ENCODE measurements around the gene SLC23A3.

The SLC23A3 gene

GRCh38 chr2:219129589-219129988, 40.2 kb downstream of the SLC23A3 start:
- H3K27ac ChIP-seq = no peak overlapping the region
- TF ChIP-seq CTCF (IDR thresholded peaks at IDR 0.05) (no peak), ZFX (IDR thresholded peaks at IDR 0.05; ENCODE audit: borderline replicate concordance) (no peak)

- no peak overlapping the region for H3K27ac ChIP-seq
- no peak for TF ChIP-seq CTCF (IDR thresholded peaks at IDR 0.05)
- TF ChIP-seq ZFX (IDR thresholded peaks at IDR 0.05; ENCODE audit: borderline replicate concordance) = no peak
Observed at GRCh38 chr2:219128396-219128795, 41.4 kb downstream of the SLC23A3 start.

DNA sequence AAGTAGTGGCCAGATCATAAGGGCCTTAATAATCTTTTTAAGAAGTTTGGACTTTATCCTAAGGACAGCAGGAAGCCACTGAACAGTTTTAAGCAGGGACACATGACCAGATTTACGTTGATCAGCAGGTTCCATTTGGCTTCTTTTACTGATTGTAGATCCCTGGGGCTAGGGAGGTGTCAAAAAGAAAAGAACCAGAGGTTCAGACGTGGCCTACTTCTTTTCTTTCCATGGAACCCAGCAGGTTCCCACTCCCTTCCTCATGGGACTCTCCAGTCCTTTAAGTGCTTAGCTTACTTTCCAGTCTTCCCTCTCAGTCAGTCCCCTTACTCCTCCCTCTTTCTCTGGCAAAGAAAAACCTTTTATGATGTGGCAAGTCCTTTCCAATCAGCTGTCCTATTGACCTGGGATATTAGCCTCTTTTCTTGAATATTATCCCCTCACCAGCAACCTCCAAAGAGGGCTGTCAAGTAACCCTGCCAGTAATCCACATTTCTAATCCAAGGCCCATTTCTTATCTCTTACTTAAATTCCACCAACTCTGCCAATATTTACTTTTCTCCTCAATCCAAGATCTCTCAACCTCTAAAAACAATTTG, 42.7 kb downstream of the SLC23A3 start:
- TF ChIP-seq ZFX (IDR thresholded peaks at IDR 0.05; ENCODE audit: borderline replicate concordance) = no peak
- TF ChIP-seq CTCF (IDR thresholded peaks at IDR 0.05) = no peak
- peak overlapping the region; percentile 65 for H3K27ac ChIP-seq

- peak overlapping the region; percentile 65 for H3K27ac ChIP-seq
- TF ChIP-seq CTCF (IDR thresholded peaks at IDR 0.05) (no peak), ZFX (IDR thresholded peaks at IDR 0.05; ENCODE audit: borderline replicate concordance) (no peak)
Observed at GRCh38 chr2:219126555-219126954, 43.3 kb downstream of the SLC23A3 start.

GRCh38 chr2:219125886-219126270, 44.0 kb downstream of the SLC23A3 start:
- TF ChIP-seq ZFX (IDR thresholded peaks at IDR 0.05; ENCODE audit: borderline replicate concordance) = no peak
- no peak for TF ChIP-seq CTCF (IDR thresholded peaks at IDR 0.05)
- H3K27ac ChIP-seq = peak overlapping the region; percentile 65

DNA sequence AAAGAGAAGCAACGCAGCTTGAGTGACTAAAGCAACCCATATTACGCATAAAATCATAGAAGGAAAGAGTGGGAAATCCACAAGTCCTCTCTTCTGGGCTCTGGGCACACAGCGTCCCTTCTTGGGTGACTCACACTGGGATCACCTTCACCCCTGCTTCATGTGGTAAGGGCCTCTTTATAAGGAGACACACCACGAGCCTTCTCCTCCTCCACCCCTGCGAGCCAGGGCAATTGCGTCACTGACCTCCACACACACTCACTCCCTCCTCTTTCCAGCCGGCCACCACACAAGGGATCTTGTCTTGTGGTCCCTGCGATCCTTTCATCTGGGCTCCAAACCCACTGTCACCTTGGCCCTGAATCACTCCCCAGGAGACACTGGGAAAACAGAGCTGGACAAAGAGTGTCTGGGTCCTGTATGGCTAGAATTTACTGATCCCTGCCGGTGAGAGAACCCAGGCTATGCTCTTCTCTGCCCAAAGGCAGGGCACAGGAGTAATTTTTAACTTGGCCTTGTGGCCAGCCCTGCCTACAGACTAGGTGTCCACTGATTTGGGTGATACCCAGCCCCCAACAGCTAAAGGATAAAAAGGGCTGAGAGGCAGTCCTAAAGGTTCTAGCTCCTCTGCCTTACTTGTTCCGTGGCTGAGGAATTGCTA, 44.5 kb downstream of the SLC23A3 start:
- peak overlapping the region; percentile 65; the same call in 1 of the 2 replicates for H3K27ac ChIP-seq
- TF ChIP-seq ZFX (IDR thresholded peaks at IDR 0.05; ENCODE audit: borderline replicate concordance) (no peak), CTCF (IDR thresholded peaks at IDR 0.05) (no peak)

DNA sequence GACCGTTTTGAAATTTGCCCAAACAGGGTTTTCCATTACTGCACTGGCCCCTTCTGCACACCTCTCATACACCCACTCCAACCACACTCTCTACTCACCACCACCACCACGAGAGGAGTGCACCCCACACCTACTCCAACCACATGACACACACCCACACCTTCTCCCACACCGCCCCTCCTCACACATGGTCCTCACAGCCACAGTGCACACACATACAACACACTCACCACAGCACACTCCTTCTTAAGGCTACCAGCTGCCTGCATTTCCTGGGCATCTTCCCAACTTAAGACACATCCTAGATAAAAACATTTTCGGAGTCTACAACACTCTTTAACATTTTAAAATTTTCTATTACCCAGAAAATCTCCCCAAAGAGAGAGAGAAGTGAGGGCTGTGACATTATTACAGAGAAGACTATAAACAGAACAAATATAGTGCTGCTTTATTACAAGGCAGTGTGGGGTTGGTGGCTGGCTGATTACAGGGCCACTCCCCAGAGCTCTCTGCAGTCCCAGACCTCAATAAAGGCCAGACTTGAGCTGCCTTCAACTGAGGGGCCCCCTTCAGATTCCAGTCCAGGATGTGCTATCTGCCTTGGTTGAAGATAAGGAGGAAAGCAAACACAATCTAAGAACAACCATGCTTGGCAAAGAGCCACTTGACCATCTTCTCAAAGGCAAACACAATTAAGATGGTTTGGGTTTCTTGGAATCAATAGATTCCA, 45.3 kb downstream of the SLC23A3 start:
- TF ChIP-seq ZFX (IDR thresholded peaks at IDR 0.05; ENCODE audit: borderline replicate concordance) = no peak
- no peak for TF ChIP-seq CTCF (IDR thresholded peaks at IDR 0.05)
- H3K27ac ChIP-seq = no peak overlapping the region
